ENCODE measurements around the gene FYCO1.
A peak's percentile ranks its signal among the peaks of the same experiment; 100 is the strongest.
"Not testable (repeated sequence)": the region's sequence is repeated elsewhere in the genome, so short reads cannot be mapped to it uniquely, and the experiment has no call there.

The FYCO1 gene

GRCh38 chr3:45995236-45996192 is at the start of gene FYCO1:
Gene FYCO1 (minus strand): TSS chr3:45995824. CDS start chr3:45984910, 10,914 bp downstream.
- peak; percentile 55 for DNase-seq

- DNase-seq = no peak
Observed at GRCh38 chr3:46038916-46039315, 43.3 kb upstream of the FYCO1 start.

- not testable (repeated sequence) for DNase-seq
Observed at GRCh38 chr3:46038071-46038470, 42.4 kb upstream of the FYCO1 start.

- DNase-seq = no peak
Observed at GRCh38 chr3:46036191-46036590, 40.6 kb upstream of the FYCO1 start.

- DNase-seq = no peak
Observed at GRCh38 chr3:46031747-46032146, 36.1 kb upstream of the FYCO1 start.

- DNase-seq = no peak
Observed at GRCh38 chr3:46031269-46031668, 35.6 kb upstream of the FYCO1 start.

- no peak for DNase-seq
Observed at GRCh38 chr3:46030626-46031025, 35.0 kb upstream of the FYCO1 start.

- no peak for DNase-seq
Observed at GRCh38 chr3:46029953-46030543, 34.4 kb upstream of the FYCO1 start.

GRCh38 chr3:46027736-46028397 is 32.2 kb upstream of the FYCO1 start:
- DNase-seq = no peak

GRCh38 chr3:46027021-46027705 is 31.5 kb upstream of the FYCO1 start, which contains the start of gene XCR1:
Gene XCR1 (minus strand): TSS chr3:46027483. CDS start chr3:46021947, 5,536 bp downstream.
- no peak for DNase-seq

GRCh38 chr3:46025139-46025538 is 29.5 kb upstream of the FYCO1 start:
- DNase-seq = no peak

GRCh38 chr3:46024131-46024530 is 28.5 kb upstream of the FYCO1 start:
- DNase-seq = no peak

- DNase-seq = no peak
Observed at GRCh38 chr3:46022909-46023785, 27.5 kb upstream of the FYCO1 start.

GRCh38 chr3:46021516-46021915 is 25.9 kb upstream of the FYCO1 start:
- no peak for DNase-seq

GRCh38 chr3:46020766-46021510 is 25.3 kb upstream of the FYCO1 start:
- DNase-seq = no peak

GRCh38 chr3:46019707-46020106 is 24.1 kb upstream of the FYCO1 start:
- no peak for DNase-seq

- DNase-seq = no peak
Observed at GRCh38 chr3:46017720-46018119, 22.1 kb upstream of the FYCO1 start.

- no peak for DNase-seq
Observed at GRCh38 chr3:46013316-46014094, 17.9 kb upstream of the FYCO1 start.

GRCh38 chr3:46012246-46012645 is 16.6 kb upstream of the FYCO1 start:
- no peak for DNase-seq

- no peak for DNase-seq
Observed at GRCh38 chr3:46010519-46011113, 15.0 kb upstream of the FYCO1 start.
